H4 (cell line): ENCODE data around the gene E4F1. TPM values are rescaled to one million over a fixed set of nuclear protein-coding genes. Genes with fewer than 3 reads are reported as not detected.

Experiments used
- DNase-seq: peaks from one replicate; pipeline ENCODE4 v3.0.0-alpha.2; 2015; ENCODE audit warnings: low spot score
- total RNA-seq: library from RNA; depleted of rRNA; stranded (reverse); fragments of >200 nt; shearing (Covaris generic); gene quantifications from 2 replicates; pipeline ENCODE4 v1.2.3, GENCODE V29; 2014

E4F1 gene
- total RNA-seq, 1 experiment from 2014 or later: 9.5 TPM

GRCh38 chr16:2206780-2207433 is 16.5 kb upstream of the E4F1 start:
- no peak for DNase-seq

DNA sequence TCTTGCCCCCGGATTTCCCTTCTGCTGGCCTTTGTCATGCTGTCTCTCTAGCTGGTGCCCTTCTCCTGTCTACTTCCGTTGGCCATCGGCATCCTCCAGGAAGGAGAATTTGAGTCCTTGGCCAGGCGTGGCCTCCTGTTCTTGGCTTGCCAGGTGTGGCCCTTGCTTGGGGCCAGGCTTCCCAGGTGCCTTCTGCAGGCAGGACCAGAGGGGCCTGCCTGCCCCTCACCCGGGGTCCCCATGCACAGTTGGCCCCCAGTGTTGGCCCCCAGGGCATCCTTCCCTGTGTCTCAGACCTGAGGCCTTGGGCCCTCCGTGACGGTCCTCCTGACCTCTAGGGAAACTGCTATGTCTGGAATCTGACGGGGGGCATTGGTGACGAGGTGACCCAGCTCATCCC is 15.5 kb upstream of the E4F1 start:
- DNase-seq: no peak

GRCh38 chr16:2208308-2208707 is 15.1 kb upstream of the E4F1 start:
- DNase-seq: no peak

DNA sequence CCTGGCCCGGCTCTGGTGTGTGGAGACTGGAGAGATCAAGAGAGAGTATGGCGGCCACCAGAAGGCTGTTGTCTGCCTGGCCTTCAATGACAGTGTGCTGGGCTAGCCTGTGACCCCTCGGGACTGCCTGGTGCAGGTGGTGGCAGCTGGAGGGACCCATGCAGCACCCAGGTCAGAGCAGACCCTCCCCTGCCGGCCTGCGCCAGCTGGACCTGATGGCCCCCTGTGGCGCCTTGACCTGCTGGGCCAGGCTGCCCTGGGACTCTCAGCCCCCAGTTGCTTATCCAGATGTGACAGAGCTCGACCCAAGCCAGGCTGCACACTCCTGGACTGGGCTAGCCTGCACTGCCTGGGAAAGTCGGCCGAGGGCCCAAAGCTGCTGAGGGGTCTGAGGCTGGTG is 14.6 kb upstream of the E4F1 start:
- DNase-seq: no peak

DNA sequence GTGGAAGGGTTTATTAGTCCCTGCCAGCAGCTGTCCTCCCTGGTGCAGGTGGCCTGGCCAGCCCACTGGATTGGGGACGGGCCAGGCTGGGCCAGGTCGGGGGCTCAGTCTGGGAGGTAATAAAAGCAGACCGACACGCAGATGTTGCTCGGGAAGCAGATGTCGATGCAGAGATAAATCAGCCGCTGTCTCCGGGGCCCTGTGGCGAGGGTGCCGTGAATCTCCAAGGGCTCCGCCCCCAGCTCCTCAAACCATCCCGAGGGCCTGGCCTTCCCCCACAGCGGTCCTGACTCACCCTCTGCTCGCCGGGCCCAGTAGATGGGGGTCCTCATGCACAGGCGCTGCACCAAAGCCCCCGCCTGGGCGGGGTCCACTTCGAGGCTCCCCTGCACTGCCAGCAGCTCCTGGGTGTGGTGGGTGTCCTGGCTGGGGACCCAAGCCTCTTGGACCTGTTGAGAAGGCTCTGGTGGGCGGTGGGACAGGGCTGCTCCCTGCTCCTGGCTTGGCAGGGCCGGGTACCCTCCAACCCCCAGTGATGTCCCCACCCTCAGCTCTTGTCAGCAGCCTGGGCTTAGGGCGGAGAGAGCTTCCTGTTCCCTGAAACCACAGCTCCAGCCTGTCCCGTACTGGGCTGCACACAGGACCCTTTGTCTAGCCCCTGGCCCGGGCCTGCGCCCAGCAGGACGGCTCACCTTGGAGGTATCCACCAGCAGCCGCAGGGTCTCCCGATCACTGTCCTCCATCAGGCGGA is 14.0 kb upstream of the E4F1 start:
- DNase-seq: no peak

GRCh38 chr16:2210009-2210332 is 13.4 kb upstream of the E4F1 start:
- no peak for DNase-seq

DNA sequence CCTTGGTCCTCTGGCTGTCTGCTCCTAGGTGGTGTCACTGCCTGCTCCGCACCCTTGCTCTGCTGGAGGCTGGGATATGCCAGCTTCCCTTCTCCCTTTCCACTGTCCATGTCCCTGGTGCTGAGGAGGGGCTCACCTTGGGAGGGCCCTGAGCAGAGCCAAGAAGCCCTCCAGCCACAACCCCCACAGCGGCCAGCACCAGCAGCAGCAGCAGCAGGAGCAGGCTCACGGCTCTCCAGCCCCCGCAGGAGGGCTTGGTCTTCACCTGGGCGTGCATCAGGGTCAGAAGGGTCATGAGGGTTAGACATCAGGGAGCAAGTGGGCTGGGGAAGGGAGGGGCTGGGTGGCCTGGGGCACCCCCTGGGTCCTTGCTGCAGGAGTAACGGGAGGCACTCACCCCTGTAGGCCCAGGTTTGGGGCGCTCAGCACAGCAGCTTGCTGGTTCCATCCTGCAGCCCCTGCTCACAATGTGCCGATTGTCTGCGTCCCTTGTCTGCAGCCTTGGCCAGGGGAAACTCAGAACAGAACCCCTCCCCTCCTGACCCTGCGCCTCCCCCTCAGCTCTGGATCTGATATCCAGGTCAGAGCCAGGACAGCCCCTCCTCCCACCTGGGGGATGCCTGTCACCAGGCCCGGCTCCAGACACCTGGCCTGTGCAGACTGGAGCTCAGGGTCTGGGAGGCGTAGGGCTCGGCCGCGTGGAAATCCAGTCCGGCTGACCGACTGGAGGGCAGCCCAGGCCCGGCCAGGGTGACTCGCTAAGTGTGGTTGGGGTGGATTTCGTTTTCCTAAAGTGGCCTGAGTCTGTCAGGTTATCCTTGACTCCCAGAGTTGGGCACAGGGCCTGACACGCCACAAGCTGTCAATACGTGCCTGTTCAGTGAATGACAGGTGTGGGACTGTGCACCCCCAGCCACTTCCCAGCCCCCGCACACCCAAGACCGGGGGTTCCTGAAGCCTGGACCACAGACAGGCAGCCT is 12.7 kb upstream of the E4F1 start, which contains the start of gene BRICD5:
Gene BRICD5, minus strand, starts transcription at position 478 of the 980 bp plus-strand sequence. Its CDS starts 30 bp downstream, at position 448.
- DNase-seq: no peak

- no peak for DNase-seq
Measured at GRCh38 chr16:2211923-2212347, 11.5 kb upstream of the E4F1 start.

DNA sequence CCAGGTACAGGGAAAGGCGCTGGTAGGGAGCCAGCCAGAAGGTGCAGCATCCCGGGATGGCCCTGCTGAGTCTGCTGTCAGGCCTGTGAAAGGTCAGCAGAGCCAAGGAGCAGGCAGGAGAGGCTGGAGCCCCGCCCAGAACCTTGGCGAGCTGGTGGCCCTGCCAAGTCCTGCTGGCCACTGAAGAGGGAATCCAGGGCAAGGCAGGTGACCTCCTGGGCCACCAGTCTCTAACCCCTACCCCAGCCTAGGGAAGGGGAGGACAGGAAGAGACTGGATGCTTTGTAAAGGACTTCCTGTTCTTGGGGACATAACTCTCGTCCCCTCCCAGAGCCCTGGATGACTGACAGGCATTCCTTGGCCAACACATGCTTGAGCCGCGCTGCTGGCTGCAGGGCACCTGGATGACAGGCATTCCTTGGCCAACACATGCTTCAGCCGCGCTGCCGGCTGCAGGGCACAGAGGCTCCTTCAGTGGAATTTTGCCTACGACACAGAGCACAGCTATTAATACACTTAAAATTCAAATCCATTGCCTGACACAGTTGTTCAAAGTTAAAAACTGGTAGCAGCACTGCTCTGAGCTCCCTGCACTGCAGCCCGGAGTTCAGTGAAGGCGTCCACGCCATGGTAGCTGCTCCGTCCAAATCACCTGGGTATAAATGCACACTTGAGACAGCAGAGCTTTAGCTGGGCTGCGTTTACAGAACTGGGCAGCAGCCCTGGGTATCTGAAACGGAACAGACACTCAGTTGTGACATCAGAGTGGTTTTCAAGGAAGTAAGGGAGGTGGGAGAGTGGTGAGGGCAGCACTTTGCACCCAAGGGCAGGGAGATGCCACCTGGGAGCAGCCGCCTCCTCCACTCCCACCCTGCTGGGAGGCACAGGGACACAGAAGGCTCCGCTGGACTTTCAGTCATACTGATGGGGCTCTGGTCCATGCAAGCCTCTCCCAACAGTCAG is 10.7 kb upstream of the E4F1 start:
- no peak for DNase-seq

- DNase-seq: no peak
Measured at GRCh38 chr16:2213817-2214718, 9.3 kb upstream of the E4F1 start.

GRCh38 chr16:2214719-2214968 is 8.7 kb upstream of the E4F1 start, which contains the start of gene PGP:
PGP (minus strand) TSS chr16:2214840; CDS start chr16:2214777, 63 bp downstream.
- DNase-seq: no peak

DNA sequence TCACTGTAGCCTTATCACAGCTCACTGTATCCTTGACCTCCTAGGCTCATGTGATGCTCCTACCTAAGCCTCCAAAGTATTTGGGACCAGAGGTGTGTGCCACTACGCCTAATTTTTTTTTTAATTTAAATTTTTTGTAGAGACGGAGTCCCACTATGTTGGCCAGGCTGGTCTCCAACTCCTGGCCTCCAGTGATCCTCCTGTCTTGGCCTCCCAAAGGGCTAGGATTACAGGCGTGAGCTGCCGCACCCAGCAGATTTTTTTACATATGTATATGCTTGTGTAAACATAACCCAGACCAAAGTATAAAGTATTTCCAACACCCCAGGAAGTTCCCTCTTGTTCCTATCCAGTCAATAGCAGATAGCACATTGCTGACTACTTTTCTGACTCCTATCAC is 7.1 kb upstream of the E4F1 start:
- no peak for DNase-seq

GRCh38 chr16:2223942-2224486 is 623 bp downstream of the E4F1 start:
- no peak for DNase-seq

- DNase-seq: no peak
Measured at GRCh38 chr16:2226245-2226793, 2.9 kb downstream of the E4F1 start.

DNA sequence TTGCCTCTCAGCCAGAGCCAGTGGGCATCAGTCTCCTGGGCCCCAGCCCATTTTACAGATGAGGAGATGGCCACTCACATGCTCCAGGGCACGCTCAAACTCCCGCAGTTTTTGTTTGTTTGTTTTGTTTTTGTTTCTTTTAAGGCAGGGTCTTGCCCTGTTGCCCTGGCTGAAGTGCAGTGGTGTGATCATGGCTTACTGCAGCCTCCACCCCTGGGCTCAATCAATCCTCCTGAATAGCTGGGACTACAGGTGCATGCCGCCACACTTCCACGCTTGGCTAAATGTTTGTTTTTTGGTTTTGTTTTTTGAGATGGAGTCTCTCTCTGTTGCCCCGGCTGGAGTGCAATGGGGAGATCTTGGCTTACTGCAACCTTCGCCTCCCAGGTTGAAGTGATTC is 3.5 kb downstream of the E4F1 start:
- no peak for DNase-seq

DNA sequence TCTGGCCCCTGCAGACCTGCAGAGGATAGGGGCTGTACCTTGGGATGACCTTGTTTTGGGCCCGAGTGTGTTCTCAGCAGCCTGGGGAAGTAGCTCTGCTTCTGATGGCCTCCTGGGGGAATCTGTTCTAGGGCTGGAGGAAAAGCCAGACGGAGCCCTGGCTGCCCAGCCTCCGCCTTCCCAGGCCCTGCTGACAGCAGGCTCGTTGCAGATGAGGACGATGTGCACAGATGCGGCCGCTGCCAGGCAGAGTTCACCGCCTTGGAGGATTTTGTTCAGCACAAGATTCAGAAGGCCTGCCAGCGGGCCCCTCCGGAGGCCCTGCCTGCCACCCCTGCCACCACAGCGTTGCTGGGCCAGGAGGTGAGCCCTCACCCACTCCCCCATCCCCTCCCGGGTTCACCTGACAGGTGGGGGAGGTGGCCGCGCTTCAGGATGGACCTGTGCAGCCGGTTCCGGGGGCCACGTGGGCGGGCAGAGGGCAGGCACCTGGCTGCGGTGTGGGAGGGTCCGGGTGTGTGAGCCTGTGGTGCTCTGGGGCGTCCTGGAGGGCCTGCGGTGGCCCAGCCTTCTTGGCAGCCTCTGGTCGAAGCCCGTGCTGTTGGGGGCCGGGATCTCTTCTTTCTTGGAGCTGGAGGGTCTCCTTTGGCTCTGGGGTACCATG is 4.9 kb downstream of the E4F1 start:
- DNase-seq: no peak

GRCh38 chr16:2229091-2229490 is 5.7 kb downstream of the E4F1 start:
- no peak for DNase-seq

DNA sequence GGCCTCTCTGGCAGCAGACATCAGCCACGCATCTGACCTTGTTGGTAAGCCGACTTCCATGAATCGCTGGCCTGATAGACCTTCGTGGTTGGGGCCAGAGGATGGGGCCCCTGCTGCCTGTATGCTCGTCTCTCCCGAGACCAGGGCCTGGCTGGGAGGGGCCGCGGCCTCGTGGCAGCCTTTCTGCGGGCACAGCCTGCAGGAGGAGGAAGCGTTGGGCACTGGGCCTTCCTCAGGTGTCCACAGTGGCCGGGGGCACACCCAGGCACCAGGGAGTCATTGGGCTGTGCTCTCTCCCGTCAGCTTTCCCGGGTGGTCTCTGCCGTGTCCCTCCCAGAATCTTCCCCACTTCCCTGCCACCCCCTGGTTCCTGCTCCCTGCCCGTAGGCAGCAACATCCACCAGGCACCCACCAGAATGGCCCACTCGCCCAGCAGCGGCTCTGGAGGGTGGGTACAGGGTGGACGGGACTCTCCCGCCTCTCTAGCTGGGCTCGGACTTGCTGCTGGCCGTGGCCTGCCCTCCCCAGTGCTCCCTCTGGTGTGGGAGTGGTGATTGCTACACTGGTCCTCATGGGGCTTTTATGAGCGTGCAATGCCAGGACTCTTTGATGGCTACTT is 6.3 kb downstream of the E4F1 start:
- no peak for DNase-seq

DNA sequence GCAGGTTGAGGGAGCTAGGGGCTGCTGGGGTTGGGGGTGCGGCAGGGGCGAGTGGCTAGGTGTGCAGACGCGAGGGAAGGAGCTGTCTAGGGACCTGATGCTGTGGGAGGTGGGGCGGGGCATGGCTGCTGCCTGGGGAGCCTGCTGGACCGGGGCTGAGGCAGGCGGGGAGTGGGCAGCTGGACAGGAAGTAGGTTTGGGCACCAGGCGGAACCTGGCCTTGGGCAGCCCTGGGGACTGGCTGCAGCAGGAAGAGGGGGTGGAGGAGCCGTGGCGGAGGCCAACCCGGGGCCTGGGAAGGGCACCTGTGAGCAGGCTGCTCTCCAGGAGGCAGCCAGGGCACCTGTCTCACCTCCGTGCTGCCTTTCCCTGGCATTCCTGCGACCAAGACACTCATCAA is 7.0 kb downstream of the E4F1 start:
- DNase-seq: no peak
